Thyroid gland (tissue), 4 donors: ENCODE results near the gene VWC2.

Source experiments
- POLR2A ChIP-seq, 2 donors: fragments of 450-650 bp; IDR thresholded peaks; one replicate each; pipeline ENCODE4 v1.6.1; 2017; ENCODE audit warnings: antibody characterized with exemption in 2 of 2, mild to moderate bottlenecking in 2 of 2, moderate library complexity in 1 of 2
- TF ChIP-seq, protein P1 (sequence below), 6 experiments: fragments of 200-600 bp in 3 of 6; fragments of 450-650 bp in 3 of 6; sonication (generic) in 3 of 6; IDR thresholded peaks; one replicate each; pipeline ENCODE4 v1.5.1; 2016 to 2019; ENCODE audit warnings: antibody characterized with exemption in 6 of 6, mild to moderate bottlenecking in 2 of 6, inconsistent platforms in 1 of 6, moderate library complexity in 1 of 6

DNA sequence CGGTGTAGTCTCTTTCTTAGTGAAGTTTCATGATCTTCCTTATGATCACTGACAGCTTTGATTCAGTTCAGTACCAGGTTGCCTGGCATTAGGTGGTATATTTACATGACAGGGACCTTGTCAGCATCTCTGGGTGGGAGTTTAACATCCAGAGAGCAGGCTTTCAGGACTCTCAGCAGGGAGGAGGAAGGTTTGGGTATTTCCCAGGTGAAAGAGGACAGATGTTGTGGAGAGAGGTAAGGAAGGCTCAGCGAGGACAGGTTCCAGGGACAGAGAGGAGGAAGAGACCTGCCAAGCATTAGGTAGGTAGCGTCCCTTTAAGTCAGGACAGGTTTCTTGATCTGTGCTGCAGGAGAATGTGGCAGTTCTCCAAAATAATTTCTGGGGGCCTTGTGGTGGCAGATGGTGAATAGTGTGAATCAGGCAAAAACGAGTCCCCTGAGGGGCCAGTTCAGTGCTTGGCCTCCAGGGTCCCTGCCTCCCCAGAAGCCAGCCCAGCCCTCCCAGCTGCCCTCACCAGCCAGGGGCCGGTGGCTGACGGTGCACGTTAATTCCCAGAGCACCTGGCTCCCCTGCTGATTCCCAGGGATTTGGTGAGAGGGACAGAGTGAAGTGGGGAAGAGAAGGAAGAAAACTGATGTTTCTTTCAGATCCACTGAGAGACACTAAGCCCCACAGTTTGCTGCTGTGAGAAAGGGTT lies 82.0 kb downstream of the VWC2 start:
- TF ChIP-seq, protein P1, sequence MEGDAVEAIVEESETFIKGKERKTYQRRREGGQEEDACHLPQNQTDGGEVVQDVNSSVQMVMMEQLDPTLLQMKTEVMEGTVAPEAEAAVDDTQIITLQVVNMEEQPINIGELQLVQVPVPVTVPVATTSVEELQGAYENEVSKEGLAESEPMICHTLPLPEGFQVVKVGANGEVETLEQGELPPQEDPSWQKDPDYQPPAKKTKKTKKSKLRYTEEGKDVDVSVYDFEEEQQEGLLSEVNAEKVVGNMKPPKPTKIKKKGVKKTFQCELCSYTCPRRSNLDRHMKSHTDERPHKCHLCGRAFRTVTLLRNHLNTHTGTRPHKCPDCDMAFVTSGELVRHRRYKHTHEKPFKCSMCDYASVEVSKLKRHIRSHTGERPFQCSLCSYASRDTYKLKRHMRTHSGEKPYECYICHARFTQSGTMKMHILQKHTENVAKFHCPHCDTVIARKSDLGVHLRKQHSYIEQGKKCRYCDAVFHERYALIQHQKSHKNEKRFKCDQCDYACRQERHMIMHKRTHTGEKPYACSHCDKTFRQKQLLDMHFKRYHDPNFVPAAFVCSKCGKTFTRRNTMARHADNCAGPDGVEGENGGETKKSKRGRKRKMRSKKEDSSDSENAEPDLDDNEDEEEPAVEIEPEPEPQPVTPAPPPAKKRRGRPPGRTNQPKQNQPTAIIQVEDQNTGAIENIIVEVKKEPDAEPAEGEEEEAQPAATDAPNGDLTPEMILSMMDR (IDR thresholded peaks at IDR 0.05): no peak
- TF ChIP-seq POLR2A (IDR thresholded peaks at IDR 0.05): no peak
